Activated T-helper 1 cell treated with anti-CD3 and anti-CD28 coated beads, Interleukin-2, amount 50 U/mL, for 16 hours (primary cell): ENCODE results near the gene BIRC7.

Experiments
- DNase-seq, 2 donors: peaks; one replicate each; pipeline ENCODE4 v3.0.0-alpha.2; 2020; ENCODE audit warnings: low read depth in 1 of 2, low spot score in 1 of 2

BIRC7 gene

DNA sequence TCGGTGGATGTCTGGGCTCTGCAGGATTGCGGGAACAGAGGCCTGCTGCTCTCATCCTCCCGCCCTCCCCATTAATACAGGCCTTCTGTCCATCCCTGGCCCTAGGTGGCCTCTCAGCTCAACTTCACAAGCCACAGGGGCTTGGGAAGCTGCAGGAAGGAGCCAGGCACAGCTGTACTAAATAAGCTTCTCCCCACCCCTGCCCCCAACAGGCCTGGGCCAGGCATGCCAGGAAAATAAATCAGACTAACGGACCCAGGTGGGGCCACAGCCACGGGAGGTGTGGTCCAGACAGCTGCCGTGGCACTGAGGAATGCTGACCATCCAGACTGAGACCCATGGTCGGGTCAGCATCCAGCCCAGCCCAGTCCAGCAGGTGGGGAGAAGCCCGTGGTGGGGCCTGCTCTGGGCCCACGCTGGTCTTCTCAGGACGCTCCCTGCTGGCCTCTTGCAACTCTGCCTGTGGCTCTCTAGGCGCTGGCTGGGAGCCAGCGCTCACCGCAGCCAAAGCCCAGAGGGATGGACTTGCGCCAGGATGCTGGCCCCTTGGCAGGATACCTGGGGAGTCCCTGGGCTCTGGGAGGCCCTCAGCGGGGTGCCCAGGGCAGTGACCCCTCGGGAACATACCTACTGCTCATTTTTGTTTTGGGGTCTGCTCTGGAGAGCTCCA lies 11.2 kb upstream of the BIRC7 start:
- DNase-seq, result no peak

DNA sequence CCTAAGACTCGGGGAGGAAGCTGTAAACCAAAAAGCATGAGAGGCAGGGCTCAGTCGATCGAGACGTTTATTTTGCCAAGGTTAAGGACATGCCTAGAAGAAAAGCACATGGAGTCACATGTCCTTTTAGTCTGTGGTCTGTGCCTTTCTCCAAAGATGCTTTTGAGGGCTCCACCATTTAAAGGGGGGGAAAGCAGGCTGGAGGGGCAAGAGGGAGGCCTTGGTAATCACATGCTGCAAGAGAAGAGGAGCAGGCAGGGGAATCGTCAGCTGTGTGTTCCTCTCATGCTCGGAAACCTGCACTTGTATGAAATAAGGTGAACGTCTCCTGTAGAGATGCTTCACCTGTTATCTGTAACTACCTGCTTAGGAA lies 10.6 kb upstream of the BIRC7 start:
- no peak for DNase-seq

DNA sequence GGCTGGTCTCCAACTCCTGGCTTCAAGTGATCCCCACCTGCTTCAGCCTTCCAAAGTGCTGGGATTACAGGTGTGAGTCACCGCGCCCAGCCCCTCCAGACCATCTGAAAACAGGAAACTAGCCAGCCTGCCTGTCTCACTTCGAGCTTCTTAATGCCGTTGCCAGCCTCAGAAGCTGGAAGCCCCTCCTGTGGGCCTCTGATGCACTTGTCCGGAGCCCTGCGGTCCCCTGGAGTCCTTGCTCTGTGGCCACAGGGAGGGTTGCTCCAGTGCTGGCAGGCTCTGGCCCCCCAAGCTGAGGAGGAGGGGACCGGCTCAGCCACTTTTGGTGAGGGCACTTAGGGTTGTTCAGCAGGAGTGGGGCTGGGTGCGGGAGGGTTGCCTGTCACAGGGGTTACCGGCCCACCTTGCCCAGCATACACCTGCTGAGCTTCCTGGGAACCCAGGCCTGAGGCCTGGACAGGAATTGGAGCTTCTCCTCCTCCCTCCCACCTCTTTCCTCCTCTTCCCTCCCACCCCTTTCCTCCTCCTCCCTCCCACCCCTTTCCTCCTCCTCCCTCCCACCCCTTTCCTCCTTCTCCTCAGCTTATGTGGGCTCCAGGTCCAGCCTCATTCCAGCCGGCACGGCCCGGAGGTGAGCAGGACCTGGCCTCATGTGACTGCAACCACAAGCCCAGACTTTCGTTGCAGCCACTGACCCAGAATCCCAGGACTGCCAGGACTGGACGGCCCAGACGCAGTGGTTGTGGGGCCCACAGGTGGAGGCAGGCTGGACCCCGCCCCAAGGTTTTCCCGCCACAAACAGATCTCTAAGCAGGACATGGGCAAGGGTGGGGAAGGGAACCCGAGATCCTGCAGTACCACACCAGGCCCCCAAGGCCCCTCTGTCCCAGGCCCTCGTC lies 9.4 kb upstream of the BIRC7 start:
- DNase-seq, result no peak

DNA sequence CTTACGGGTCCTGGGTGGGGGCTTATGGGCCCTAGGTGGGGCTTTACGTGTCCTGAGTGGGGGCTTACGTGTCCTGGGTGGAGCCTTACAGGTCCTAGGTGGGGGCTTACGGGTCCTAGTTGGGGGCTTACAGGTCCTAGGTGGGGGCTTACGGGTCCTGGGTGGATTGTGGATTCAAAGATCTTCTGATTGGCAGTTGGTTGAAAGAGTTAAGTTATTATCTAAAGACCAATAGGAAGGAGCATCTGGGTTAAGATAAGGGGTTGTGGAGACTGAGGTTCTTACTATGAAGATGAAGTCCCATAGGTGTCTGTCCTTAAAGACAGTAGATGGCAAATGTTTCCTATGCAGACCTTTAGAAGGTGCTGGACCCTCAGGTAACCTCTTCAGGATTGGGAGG lies 8.4 kb upstream of the BIRC7 start:
- no peak for DNase-seq

DNA sequence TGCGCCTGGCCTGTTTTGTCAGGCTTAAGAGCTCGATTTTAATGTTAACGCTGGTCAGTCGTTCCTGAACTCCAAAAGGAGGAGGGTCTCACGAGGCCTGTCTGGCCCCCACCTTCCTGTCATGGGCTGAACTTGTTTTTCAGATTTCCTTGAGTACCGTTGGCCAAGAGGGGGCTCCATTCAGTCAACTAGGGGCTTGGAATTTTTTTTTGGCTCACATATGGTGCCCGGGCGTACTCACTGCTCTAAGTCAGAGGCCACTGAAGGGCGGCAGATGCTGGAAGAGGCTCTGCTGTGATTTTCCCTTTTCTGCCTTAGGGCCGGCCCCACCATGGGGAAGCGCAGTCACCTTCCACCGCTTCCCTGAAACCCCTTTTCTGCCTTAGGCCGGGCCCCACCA lies 6.9 kb upstream of the BIRC7 start:
- DNase-seq, result no peak

DNA sequence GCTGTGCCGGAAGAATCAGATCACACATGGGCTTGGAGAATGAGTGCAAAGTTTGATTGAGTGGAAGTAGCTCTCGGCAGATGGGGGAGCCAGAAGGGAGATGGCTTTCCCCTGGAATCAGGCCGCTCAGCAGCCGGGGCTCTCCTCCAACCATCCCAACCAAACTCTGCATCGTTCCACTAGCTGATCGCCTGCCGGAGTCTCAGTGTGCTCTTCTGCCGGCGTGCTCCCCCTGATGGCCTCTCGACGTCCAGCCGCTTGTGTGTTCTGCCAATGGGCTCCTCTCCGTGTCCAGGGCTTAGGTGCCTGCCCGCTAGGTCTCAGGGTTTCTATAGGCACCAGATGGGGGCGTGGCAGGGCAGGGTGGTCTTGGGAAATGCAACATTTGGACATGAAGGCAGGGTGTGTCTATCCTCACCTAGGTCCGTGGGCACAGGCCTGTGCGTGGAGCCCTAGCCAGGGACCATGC lies 4.9 kb upstream of the BIRC7 start:
- DNase-seq, result no peak

DNA sequence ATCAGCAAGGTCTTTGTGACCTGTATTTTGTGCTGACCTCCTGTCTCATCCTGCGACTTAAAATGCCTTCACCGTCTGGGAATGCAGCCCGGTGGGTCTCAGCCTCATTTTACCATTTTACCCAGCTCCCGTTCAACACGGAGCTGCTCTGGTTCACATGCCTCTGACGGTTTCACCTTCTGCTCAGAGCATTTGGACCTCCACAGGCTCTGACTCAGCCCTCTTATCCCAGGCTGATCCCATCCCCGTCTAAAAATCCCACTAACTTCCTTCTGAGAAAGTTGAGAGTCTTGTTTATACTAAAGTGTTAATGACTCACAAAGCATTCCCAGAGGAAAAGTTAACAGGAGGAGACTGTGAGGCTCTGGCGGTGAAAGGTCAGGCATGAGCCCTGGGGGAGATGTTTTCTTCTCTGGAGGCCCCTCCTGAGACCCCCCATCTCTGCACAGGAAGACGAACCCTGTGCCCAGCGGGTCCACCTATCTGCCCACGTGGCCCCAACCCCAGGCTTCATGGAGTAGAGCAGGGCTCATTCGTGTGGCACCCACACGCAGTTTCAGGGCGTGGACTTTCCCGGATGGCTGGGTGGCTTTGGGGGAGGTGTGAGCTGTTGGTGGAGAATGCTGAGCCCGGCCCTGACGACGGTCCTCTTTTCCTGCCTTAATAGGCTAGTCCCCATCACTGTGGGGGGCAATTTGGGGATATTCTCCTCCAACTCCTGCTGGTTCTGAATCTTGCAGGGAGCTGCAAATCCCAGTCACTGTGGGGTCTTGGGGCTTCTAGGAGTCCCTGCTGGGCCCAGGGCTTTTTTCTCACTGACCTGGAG lies 3.3 kb upstream of the BIRC7 start:
- no peak for DNase-seq

DNA sequence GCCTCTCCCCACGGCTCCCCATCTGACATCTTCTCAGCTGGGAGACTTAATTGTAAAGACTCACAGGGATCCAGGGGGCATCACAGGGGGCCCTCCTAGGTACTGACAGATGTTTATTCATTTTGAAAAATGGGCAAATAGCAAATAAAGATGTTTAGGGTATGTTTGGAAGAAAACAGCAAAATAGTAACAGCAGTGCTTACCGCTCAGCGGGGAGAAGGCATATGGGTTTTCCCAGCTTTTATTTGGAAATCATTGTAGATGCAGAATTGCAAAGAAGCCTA lies 2.7 kb upstream of the BIRC7 start:
- DNase-seq, result no peak

DNA sequence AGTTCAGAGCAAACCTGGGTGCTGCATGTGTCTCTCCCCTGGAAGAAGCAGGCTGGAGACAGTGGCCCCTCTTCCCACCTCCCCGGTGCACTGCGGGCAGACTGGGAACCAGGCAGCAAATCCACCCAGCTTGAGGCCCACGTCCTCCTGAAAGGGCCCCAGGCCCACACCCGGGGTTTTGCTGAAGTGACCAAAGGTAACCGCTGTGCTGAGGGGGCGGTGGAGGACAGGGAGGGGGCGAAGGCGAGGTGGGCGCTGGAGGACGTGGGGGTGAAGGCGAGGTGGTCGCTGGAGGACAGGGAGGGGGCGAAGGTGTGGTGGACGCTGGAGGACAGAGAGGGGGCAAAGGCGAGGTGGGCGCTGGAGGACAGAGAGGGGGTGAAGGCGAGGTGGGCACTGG lies 1.8 kb upstream of the BIRC7 start:
- DNase-seq, result no peak

DNA sequence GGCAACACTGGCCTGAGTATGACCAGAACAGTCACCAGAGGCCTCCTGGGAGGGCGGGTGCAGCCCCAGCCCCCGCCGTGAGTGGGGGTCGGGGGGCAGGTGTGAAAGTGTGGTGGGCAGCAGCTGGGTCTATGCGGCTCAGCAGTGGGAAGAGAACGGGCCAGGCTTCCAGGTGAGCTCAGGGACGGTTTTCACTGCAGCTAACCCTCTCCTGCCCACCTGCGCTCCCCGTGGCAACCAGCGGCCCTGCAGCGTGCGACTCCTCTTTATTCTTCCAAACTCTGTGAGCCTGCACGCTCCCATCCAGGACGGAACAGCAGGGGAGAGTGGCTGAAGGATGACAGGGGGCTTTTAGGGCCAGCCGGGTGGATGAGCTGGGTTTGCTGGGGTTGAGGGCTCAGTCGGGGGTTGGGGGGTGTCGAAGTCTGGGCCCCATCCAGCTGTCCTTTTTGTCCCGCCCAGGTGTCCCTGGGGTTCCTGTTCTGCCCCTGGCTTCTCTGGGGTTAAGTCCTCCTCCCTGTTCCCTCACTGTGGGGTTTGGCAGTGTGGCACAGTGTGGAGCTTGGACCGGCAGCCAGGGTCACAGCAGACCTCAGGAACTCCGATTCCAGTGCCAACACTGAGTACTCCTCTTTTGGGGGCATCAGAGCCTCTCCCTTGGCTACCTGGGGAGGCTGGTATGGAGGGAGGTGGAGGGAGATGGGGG lies 859 bp upstream of the BIRC7 start:
- no peak for DNase-seq

DNA sequence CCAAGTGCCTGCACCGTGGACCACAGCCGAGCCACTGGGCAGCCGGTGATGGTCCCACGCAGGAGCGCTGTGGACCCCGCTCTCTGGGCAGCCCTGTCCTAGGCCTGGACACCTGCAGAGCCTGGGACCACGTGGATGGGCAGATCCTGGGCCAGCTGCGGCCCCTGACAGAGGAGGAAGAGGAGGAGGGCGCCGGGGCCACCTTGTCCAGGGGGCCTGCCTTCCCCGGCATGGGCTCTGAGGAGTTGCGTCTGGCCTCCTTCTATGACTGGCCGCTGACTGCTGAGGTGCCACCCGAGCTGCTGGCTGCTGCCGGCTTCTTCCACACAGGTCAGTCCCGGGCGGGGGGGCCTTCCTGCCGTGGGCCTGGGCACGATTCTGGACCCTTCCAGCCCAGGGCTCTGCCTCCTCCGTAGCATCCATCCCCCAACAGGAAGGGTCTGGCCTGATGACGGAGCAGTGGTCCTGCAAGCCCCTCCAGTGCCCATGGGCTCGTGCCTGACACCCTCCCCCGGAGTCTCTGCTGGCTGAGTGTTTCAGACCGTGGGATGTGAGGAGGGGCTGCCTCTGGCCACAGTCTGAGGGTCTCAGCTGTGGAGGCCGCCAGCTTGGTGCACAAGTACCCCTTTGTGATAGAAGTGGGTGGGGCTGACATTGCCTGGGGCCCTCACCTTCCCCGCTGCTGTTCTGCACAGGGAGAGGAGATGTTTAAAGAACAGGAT lies 572 bp downstream of the BIRC7 start:
- no peak for DNase-seq

DNA sequence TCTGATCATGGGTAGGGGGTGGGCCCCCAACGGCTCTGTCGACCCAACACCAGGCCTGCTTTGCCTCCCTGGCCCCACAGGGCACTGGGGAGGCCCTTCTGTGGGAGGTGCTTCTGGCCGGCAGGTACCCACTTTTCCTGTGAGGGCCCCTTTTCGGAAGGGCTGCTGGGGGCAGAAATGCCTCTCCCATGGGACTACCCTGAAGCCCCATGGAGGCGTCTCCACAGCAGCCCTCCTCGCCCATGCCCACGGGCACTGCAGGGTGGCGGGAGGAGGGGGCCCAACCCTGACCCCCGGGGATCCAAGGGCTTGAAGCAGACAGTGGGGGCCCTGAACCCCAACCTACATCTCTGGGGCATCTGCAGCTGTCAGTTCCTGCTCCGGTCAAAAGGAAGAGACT lies 2.3 kb downstream of the BIRC7 start:
- no peak for DNase-seq

DNA sequence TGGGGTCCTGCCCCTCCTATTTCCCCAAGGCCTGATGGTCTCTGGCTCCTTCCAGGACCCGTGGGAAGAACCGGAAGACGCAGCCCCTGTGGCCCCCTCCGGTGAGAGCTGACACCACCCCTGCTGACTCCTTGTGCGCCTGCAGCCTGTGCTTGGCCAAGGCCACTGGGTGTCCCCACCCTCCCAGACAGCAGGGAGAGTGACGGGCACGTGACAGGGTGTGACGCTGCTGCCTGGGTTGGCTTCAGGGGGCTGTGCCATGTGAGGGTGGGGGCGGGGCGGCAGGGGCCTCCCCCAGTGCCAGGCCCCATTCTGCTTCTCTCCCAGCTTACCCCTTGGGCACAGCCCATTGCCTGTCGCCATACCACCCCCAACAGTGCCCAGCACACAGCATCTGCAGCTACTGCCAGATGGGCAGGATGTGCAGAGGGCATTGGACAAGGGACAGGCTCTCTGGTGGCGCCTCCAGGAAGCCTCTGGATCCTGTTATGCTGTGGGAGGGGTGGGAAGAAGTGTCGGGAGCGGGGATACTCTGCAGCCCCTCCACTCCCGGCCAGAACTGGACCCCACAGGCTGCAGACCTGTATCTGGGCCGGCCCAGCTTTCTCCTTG lies 2.9 kb downstream of the BIRC7 start:
- no peak for DNase-seq

DNA sequence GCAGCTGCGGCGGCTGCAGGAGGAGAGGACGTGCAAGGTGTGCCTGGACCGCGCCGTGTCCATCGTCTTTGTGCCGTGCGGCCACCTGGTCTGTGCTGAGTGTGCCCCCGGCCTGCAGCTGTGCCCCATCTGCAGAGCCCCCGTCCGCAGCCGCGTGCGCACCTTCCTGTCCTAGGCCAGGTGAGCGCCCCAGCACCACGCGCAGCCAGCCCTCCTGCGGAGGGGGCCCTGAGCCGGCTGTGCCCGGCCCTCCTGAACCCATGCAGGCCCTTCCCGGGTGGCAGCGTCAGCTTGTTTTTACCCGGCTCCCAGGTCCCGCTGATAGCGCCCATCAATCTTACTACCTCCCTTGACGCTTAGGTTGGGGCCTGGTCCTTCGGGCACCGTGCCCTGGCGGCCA lies 3.7 kb downstream of the BIRC7 start:
- no peak for DNase-seq

DNA sequence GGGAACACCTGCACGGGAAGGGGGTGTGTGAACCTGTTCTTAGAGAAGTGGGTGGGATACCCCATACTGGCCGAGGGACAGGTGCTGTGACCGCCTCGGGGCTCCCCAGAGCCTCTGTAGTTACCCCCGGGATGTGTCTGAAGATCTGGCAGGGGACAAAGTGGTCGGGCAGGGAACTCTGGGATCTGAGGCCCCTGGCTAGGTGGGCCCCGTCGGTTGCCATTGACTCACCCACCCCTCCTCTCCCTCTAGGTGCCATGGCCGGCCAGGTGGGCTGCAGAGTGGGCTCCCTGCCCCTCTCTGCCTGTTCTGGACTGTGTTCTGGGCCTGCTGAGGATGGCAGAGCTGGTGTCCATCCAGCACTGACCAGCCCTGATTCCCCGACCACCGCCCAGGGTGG lies 4.3 kb downstream of the BIRC7 start:
- DNase-seq, result no peak

DNA sequence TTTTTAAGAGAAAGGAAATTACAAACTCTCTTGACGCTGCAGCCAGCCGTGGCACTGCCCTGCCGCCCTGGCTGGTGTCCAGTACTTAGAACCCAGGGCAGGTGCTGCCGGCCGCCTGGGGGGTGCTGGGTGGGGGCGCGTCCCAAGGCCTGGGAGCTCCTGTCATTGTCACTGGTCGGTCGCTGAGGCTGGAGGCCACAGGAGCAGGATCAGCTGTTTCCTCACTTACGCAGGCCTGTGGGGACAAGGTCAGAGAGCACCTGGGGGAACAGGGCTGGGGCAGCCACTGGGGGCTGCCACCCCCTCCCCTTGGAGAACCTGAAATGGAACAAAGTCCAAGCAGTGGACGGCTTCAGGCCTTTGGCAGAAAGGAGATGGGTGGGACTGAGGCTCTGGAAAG lies 5.6 kb downstream of the BIRC7 start:
- DNase-seq, result no peak

DNA sequence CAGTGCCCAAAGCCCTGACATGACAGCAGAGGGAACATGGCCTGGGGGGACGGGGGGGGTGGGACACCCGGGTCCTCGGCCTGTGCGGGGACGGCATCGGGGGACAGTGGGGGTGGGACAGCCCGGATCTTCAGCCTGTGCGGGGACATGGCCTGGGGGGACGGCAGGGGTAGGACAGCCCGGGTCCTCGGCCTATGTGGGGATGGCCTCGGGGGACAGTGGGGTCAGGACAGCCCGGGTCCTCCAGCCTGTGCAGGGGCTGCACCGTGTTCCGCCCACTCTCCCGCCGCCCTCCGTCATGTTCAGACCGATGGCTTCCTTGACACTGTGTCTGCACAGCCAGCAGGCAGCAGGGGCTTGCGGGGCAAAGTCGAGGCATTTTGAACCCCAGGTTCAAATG lies 7.0 kb downstream of the BIRC7 start:
- no peak for DNase-seq

DNA sequence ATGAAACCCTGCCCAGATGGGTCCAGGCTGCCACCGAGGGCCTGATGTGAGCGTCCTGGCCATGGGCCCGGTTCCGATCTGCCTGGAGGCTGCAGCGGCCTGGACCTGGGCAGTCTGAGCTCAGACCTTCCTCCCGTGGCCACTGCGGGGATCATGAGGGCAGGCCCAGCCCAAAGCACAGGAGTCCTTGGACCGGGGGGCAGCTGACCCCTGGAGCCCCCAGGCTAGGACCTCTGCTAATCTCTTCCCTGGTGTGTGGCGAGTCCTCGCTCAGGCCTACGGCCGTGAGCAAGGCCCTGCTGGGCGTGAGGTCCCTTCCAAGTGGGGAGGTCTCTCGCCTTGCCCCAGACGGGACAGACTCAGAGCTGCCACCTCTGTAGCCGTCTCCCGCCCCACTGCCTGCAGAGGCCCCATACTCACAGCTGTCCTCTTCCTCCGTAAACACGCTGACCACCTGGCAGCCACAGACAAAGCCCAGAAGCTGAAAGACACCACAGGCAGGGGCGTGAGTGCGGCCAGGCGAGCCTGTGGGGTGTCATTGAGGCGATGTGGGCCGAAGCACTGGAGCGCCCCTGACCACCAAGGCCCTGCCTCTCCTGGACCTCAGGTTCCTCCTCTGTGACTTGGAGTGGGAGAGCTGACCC lies 8.0 kb downstream of the BIRC7 start:
- DNase-seq, result no peak

DNA sequence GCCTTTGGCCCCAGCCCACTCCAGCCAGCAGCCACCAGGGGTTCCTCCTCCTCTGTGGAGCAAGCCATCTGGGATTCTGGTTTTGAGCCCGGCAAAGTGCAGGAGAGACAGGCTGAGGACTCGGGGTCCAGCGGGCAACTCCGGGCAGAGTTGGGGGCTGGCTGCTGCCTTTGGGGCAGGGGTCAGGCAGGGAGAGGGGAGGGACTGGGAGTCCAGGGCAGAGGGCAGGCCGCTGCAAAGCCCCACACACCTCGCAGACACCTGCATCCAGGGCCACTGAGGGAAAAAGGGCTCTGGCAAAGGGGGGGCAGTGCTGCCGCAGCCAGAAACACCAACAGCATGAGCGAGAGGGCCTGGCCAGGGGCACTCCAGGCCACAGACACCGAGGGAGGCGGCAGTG lies 8.8 kb downstream of the BIRC7 start:
- no peak for DNase-seq
